ENCODE results near the gene FHIT.

Gene FHIT

GRCh38 chr3:60414011-60414410 lies 837.2 kb downstream of the FHIT start:
- no peak overlapping the region for H3K4me3 ChIP-seq (ENCODE audit: low read depth, low read length)
- TF ChIP-seq, protein P1, sequence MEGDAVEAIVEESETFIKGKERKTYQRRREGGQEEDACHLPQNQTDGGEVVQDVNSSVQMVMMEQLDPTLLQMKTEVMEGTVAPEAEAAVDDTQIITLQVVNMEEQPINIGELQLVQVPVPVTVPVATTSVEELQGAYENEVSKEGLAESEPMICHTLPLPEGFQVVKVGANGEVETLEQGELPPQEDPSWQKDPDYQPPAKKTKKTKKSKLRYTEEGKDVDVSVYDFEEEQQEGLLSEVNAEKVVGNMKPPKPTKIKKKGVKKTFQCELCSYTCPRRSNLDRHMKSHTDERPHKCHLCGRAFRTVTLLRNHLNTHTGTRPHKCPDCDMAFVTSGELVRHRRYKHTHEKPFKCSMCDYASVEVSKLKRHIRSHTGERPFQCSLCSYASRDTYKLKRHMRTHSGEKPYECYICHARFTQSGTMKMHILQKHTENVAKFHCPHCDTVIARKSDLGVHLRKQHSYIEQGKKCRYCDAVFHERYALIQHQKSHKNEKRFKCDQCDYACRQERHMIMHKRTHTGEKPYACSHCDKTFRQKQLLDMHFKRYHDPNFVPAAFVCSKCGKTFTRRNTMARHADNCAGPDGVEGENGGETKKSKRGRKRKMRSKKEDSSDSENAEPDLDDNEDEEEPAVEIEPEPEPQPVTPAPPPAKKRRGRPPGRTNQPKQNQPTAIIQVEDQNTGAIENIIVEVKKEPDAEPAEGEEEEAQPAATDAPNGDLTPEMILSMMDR (IDR thresholded peaks at IDR 0.05; ENCODE audit: low read depth, low read length, missing control alignments), result no peak
- no peak for DNase-seq (ENCODE audit: low read depth)

GRCh38 chr3:60413551-60413950 lies 837.7 kb downstream of the FHIT start:
- no peak for DNase-seq (ENCODE audit: low read depth)
- TF ChIP-seq, protein P1 (IDR thresholded peaks at IDR 0.05; ENCODE audit: low read depth, low read length, missing control alignments), result no peak
- no peak overlapping the region for H3K4me3 ChIP-seq (ENCODE audit: low read depth, low read length)

DNA sequence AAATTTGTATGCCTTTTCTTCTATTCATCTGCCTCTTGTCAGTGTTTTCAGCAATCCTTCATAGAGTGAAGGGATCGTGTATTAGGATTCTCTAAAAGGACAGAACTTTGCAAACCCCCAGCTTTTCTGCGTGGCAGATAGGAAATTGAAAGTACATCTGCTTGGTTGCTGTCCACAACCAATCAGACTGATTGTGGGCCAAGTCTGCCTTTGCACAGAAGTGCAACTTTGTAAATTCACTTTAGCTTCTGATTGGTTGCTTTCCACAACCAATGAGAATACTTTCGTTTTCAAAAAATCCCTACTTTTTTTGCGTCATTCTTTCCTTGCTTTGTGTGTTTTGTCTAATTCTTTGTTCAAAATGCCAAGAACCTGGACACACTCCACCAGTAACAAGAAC lies 847.4 kb downstream of the FHIT start:
- no peak for DNase-seq (ENCODE audit: low read depth)
- TF ChIP-seq, protein P1 (IDR thresholded peaks at IDR 0.05; ENCODE audit: low read depth, low read length, missing control alignments), result no peak
- no peak overlapping the region for H3K4me3 ChIP-seq (ENCODE audit: low read depth, low read length)

GRCh38 chr3:60402931-60403330 lies 848.3 kb downstream of the FHIT start:
- TF ChIP-seq, protein P1 (IDR thresholded peaks at IDR 0.05; ENCODE audit: low read depth, low read length, missing control alignments), result no peak
- H3K4me3 ChIP-seq (ENCODE audit: low read depth, low read length), result no peak overlapping the region
- no peak for DNase-seq (ENCODE audit: low read depth)

DNA sequence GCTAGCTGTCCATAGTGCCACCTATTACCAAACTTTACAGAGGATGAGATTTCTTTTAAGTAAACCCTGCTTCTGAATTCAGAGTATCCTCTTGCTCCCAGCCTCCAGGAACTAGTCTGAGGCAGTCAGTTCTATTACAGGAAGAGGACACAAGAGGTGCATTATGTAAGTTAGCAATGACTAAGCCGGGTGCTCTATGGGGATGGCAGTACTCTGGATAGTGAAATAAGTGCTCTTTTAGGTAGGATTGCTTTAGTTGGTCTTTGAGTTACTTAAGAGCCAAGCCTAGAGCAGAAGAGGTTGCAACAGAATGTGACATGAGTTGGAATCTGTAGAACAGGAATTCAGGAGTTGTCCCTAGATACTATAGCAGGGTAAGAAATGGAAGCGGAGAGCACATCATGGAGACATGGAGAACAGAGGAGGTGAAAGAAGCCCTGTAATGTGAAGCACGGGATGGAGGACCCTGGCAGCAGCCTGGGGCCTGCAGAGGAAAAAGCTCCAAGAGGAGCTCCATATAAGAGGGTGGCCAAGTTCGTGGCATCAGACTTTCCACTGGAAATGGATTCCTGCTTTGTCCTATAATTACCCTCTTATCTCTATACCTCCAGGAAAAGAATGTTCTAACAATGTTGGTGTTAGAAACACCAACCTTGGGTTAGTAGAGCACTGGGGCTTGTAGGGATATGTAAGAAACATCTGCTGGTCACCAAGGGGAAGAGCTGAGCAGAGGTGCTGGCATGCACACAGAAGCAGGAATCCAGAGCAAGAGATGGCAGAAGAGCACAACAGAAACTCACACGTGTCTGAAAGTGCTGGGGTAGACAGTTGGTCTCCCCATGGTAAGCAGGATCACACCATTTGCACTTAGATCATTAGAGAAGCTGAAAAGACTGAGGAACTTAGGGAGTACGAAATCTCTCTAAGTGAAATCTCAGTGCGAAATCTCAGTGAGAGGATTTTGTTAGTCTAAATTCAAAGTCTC lies 851.1 kb downstream of the FHIT start:
- H3K4me3 ChIP-seq (ENCODE audit: low read depth, low read length), result no peak overlapping the region
- TF ChIP-seq, protein P1 (IDR thresholded peaks at IDR 0.05; ENCODE audit: low read depth, low read length, missing control alignments), result no peak
- DNase-seq (ENCODE audit: low read depth), result no peak

- H3K4me3 ChIP-seq (ENCODE audit: low read depth, low read length), result no peak overlapping the region
- TF ChIP-seq, protein P1 (IDR thresholded peaks at IDR 0.05; ENCODE audit: low read depth, low read length, missing control alignments), result no peak
- DNase-seq (ENCODE audit: low read depth), result no peak
Observed at GRCh38 chr3:60399292-60399691, 852.0 kb downstream of the FHIT start.
